Gastroesophageal sphincter (tissue), 3 donors: ENCODE data around the gene POC1A.

Experiments
- CTCF ChIP-seq, 4 experiments: fragments of 200-600 bp in 2 of 4; fragments of 450-650 bp in 2 of 4; sonication (generic) in 1 of 4; IDR thresholded peaks; one replicate each; pipeline ENCODE4 v1.5.1; 2017 to 2019; ENCODE audit warnings: antibody characterized with exemption in 4 of 4, mild to moderate bottlenecking in 2 of 4, moderate library complexity in 2 of 4
- EP300 ChIP-seq: sonication (generic); formaldehyde crosslinking; IDR thresholded peaks from one replicate; pipeline ENCODE4 v1.6.1; 2017; ENCODE audit warnings: antibody characterized with exemption, mild to moderate bottlenecking
- POLR2A ChIP-seq, 2 donors: fragments of 450-650 bp; IDR thresholded peaks; one replicate each; pipeline ENCODE4 v1.6.1; 2017; ENCODE audit warnings: antibody characterized with exemption in 2 of 2, mild to moderate bottlenecking in 2 of 2, moderate library complexity in 1 of 2

- no peak for TF ChIP-seq CTCF (IDR thresholded peaks at IDR 0.05)
- no peak for TF ChIP-seq POLR2A (IDR thresholded peaks at IDR 0.05)
- TF ChIP-seq EP300: no peak
These were observed 86.1 kb downstream of the POC1A start for GRCh38 chr3:52068055-52068571.
